ENCODE data around the gene UBTF.

DNA sequence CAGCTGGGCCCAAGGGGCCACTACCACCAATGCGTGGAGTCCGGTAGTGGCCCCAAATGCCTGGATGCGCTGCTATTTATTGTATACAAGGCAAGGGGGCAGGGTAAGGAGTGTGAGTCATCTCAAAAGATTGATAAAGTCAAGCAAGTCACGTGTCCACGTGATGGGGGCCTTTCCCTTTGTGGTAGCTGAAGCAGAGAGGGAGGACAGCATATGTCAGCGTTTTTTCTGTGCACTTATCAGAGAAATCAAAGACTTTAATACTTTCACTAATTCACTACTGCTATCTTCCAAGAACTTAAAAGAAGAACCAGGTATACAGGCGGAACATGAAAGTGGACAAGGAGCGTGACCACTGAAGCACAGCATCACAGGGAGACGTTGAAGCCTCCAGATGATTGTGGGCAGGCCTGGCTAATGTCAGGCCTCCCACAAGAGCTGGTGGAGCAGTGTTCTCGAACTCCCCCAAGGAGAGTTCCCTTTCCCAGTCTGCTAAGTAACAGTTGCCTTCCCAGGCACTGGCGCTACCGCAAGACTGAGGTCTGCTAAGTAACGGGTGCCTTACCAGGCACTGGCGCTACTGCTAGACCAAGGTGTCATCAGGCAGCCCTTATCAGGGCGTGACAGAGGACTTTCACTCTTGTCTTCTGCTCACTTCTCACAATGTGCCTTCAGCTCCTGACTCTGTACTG lies 59.8 kb downstream of the UBTF start:
- no peak for TF ChIP-seq POLR2AphosphoS5 (IDR thresholded peaks at IDR 0.05; ENCODE audit: insufficient read depth in 1 of 2, low read depth in 1 of 2)
- TF ChIP-seq, protein P1, sequence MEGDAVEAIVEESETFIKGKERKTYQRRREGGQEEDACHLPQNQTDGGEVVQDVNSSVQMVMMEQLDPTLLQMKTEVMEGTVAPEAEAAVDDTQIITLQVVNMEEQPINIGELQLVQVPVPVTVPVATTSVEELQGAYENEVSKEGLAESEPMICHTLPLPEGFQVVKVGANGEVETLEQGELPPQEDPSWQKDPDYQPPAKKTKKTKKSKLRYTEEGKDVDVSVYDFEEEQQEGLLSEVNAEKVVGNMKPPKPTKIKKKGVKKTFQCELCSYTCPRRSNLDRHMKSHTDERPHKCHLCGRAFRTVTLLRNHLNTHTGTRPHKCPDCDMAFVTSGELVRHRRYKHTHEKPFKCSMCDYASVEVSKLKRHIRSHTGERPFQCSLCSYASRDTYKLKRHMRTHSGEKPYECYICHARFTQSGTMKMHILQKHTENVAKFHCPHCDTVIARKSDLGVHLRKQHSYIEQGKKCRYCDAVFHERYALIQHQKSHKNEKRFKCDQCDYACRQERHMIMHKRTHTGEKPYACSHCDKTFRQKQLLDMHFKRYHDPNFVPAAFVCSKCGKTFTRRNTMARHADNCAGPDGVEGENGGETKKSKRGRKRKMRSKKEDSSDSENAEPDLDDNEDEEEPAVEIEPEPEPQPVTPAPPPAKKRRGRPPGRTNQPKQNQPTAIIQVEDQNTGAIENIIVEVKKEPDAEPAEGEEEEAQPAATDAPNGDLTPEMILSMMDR (IDR thresholded peaks at IDR 0.05): no peak

Data from vagina (tissue), 2 donors.